Fibroblast of lung (primary cell): ENCODE results near the gene MAP1B.

Experiments used
- CTCF ChIP-seq, 2 donors: IDR thresholded peaks in 1 of 2; conservative IDR thresholded peaks in 1 of 2; 1 replicate in 1 of 2; 2 replicates in 1 of 2; pipeline ENCODE4 v1.5.1; 2011 to 2012; ENCODE audit warnings: low read length in 2 of 2, control low read depth in 1 of 2, inconsistent platforms in 1 of 2, low read depth in 1 of 2, mild to moderate bottlenecking in 1 of 2
- EZH2 ChIP-seq: IDR thresholded peaks from 2 replicates; pipeline ENCODE4 v1.5.1; 2012; ENCODE audit warnings: low read length, control low read depth, mild to moderate bottlenecking; ENCODE audit errors: missing control alignments

- no peak for TF ChIP-seq CTCF (conservative IDR thresholded peaks at IDR 0.05 in 1 of 2, IDR thresholded peaks at IDR 0.05 in 1 of 2; ENCODE audit: low read depth in 1 of 2, low read length in 2 of 2)
- no peak for TF ChIP-seq EZH2
These were observed 99.7 kb downstream of the MAP1B start for GRCh38 chr5:72206994-72207393.
